Mesenchymal stem cell (in vitro differentiated cells and primary cell): Measurements from ENCODE around the gene ZNF292.

Experiments used
- DNase-seq: peaks from one replicate; pipeline ENCODE4 v3.0.0-alpha.2; 2013
- H2AFZ ChIP-seq: one replicate; pipeline ENCODE4 v1.6.1; 2013; ENCODE audit warnings: low read depth, mild to moderate bottlenecking, control low read depth, inconsistent platforms, low read length, moderate library complexity
- H2AK5ac ChIP-seq: 2 replicates; pipeline ENCODE4 v1.6.1; 2013; ENCODE audit warnings: low read length, moderate library complexity, mild to moderate bottlenecking, inconsistent platforms; ENCODE audit not compliant: severe bottlenecking
- H2BK120ac ChIP-seq: one replicate; pipeline ENCODE4 v1.6.1; 2013; ENCODE audit warnings: low read depth, mild to moderate bottlenecking, inconsistent platforms, low read length, moderate library complexity
- H2BK12ac ChIP-seq, 2 experiments: one replicate each; pipeline ENCODE4 v1.6.1; 2013; ENCODE audit warnings: inconsistent platforms in 2 of 2, low read length in 2 of 2, mild to moderate bottlenecking in 2 of 2, moderate library complexity in 2 of 2, control low read depth in 1 of 2
- H2BK15ac ChIP-seq: one replicate; pipeline ENCODE4 v1.6.1; 2013; ENCODE audit warnings: mild to moderate bottlenecking, low read depth, inconsistent platforms; ENCODE audit not compliant: poor library complexity, severe bottlenecking
- H2BK5ac ChIP-seq: 2 replicates; pipeline ENCODE4 v1.6.1; 2013; ENCODE audit warnings: low read depth, mild to moderate bottlenecking, low read length, control low read depth, inconsistent platforms; ENCODE audit not compliant: poor library complexity, severe bottlenecking
- H3K14ac ChIP-seq, 2 experiments: one replicate each; pipeline ENCODE4 v1.6.1; 2013; ENCODE audit warnings: inconsistent platforms in 2 of 2, low read length in 2 of 2, control low read depth in 1 of 2, mild to moderate bottlenecking in 1 of 2, moderate library complexity in 1 of 2
- H3K18ac ChIP-seq, 2 experiments: one replicate each; pipeline ENCODE4 v1.6.1; 2013; ENCODE audit warnings: inconsistent platforms in 2 of 2, low read length in 2 of 2, control low read depth in 1 of 2, low read depth in 1 of 2, mild to moderate bottlenecking in 1 of 2
- H3K23ac ChIP-seq, 2 experiments: one replicate each; pipeline ENCODE4 v1.6.1; 2013; ENCODE audit warnings: inconsistent platforms in 2 of 2, low read length in 2 of 2, mild to moderate bottlenecking in 2 of 2, moderate library complexity in 2 of 2, control low read depth in 1 of 2
- H3K27ac ChIP-seq: 2 replicates; pipeline ENCODE4 v1.5.1; 2013; ENCODE audit warnings: mild to moderate bottlenecking, moderate library complexity, low read length, control low read depth, inconsistent platforms; ENCODE audit not compliant: poor library complexity, severe bottlenecking
- H3K27me3 ChIP-seq, 2 experiments: 2 replicates each; pipeline versions ENCODE4 v1.6.1 to v1.7.0; 2013; ENCODE audit warnings: low read length in 2 of 2, mild to moderate bottlenecking in 2 of 2, moderate library complexity in 2 of 2, control low read depth in 1 of 2, inconsistent platforms in 1 of 2; ENCODE audit not compliant: control insufficient read depth in 1 of 2, insufficient read depth in 1 of 2
- H3K36me3 ChIP-seq, 2 experiments: 2 replicates each; pipeline versions ENCODE4 v1.6.1 to v1.7.0; 2013; ENCODE audit warnings: low read length in 2 of 2, control low read depth in 1 of 2, inconsistent platforms in 1 of 2, low read depth in 1 of 2, mild to moderate bottlenecking in 1 of 2; ENCODE audit not compliant: insufficient read depth in 2 of 2, control insufficient read depth in 1 of 2
- H3K4ac ChIP-seq, 2 experiments: one replicate each; pipeline ENCODE4 v1.6.1; 2013; ENCODE audit warnings: inconsistent platforms in 2 of 2, low read length in 2 of 2, mild to moderate bottlenecking in 2 of 2, moderate library complexity in 2 of 2, control low read depth in 1 of 2, low read depth in 1 of 2
- H3K4me1 ChIP-seq: 2 replicates; pipeline ENCODE4 v1.6.1; 2013; ENCODE audit warnings: low read depth, low read length, control low read depth; ENCODE audit not compliant: control insufficient read depth, insufficient read depth
- H3K4me2 ChIP-seq: 2 replicates; pipeline ENCODE4 v1.6.1; 2013; ENCODE audit warnings: low read length, mild to moderate bottlenecking, inconsistent platforms; ENCODE audit not compliant: poor library complexity, severe bottlenecking
- H3K4me3 ChIP-seq, 2 experiments: 2 replicates each; pipeline versions ENCODE4 v1.5.1 to v1.7.0; 2013; ENCODE audit warnings: low read length in 2 of 2, mild to moderate bottlenecking in 2 of 2, control low read depth in 1 of 2, low read depth in 1 of 2; ENCODE audit not compliant: insufficient read depth in 1 of 2
- H3K79me1 ChIP-seq: replicated peaks from 2 replicates; pipeline ENCODE4 v1.6.1; 2013; ENCODE audit warnings: mild to moderate bottlenecking, control low read depth, low read length, inconsistent platforms; ENCODE audit not compliant: poor library complexity, severe bottlenecking
- H3K9ac ChIP-seq: 2 replicates; pipeline ENCODE4 v1.7.0; 2013; ENCODE audit warnings: mild to moderate bottlenecking, low read length, moderate library complexity
- H3K9me3 ChIP-seq: 2 replicates; pipeline ENCODE4 v1.7.0; 2013; ENCODE audit warnings: mild to moderate bottlenecking, low read length; ENCODE audit not compliant: control insufficient read depth
- H4K8ac ChIP-seq: one replicate; pipeline ENCODE4 v1.6.1; 2013; ENCODE audit warnings: inconsistent platforms, mild to moderate bottlenecking, low read length, moderate library complexity
- H4K91ac ChIP-seq: one replicate; pipeline ENCODE4 v1.6.1; 2013; ENCODE audit warnings: mild to moderate bottlenecking, low read length, inconsistent platforms
- WGBS: methylation state at CpG from one replicate; pipeline ENCODE4 v1.1.7; 2013; ENCODE audit warnings: mixed read lengths; 5-methylcytosine and 5-hydroxymethylcytosine counted together

Gene ZNF292

GRCh38 chr6:87126501-87126900 lies 28.9 kb upstream of the ZNF292 start:
- Histone ChIP-seq H3K27ac (no peak overlapping the region), H4K8ac (no peak overlapping the region), H3K4me2 (no peak overlapping the region), H2BK120ac (no peak overlapping the region), H2BK15ac (no peak overlapping the region), H3K27me3 (no peaks in the 10 kb centered on the region), H3K18ac (no peak overlapping the region), H2AFZ (no peak overlapping the region), H3K14ac (no peak overlapping the region), H2BK5ac (no peak overlapping the region), H3K4me1 (no peaks in the 10 kb centered on the region), H2AK5ac (no peak overlapping the region), H4K91ac (no peak overlapping the region), H3K36me3 (no peaks in the 10 kb centered on the region), H3K9ac (no peak overlapping the region), H3K4me3 (no peak overlapping the region), H2BK12ac (no peak overlapping the region), H3K79me1 (no peaks in the 10 kb centered on the region), H3K23ac (no peak overlapping the region), H3K9me3 (peaks cover 3% of the 10 kb centered on the region), H3K4ac (no peak overlapping the region)
- no peak for DNase-seq
- WGBS = 100% methylated on average over 1 of the region's 1 CpG

GRCh38 chr6:87127737-87128136 lies 27.6 kb upstream of the ZNF292 start:
- Histone ChIP-seq H3K9ac (no peak overlapping the region), H2BK5ac (no peak overlapping the region), H3K4ac (no peak overlapping the region), H2AK5ac (no peak overlapping the region), H4K8ac (no peak overlapping the region), H3K23ac (no peak overlapping the region), H2BK12ac (no peak overlapping the region), H2AFZ (no peak overlapping the region), H2BK120ac (no peak overlapping the region), H3K27ac (no peak overlapping the region), H3K4me3 (no peak overlapping the region), H3K4me2 (no peak overlapping the region), H4K91ac (no peak overlapping the region), H3K79me1 (no peaks in the 10 kb centered on the region), H3K9me3 (peaks cover 3% of the 10 kb centered on the region), H3K14ac (no peak overlapping the region), H2BK15ac (no peak overlapping the region), H3K4me1 (no peaks in the 10 kb centered on the region), H3K27me3 (no peaks in the 10 kb centered on the region), H3K36me3 (no peaks in the 10 kb centered on the region), H3K18ac (no peak overlapping the region)
- DNase-seq = no peak
- 100% methylated on average over 1 of the region's 2 CpGs for WGBS

GRCh38 chr6:87136963-87137362 lies 18.4 kb upstream of the ZNF292 start:
- Histone ChIP-seq H2BK5ac (no peak overlapping the region), H3K36me3 (no peaks in the 10 kb centered on the region), H3K4ac (no peak overlapping the region), H3K4me1 (no peaks in the 10 kb centered on the region), H3K4me3 (no peak overlapping the region), H2BK12ac (no peak overlapping the region), H2AFZ (no peak overlapping the region), H3K9ac (no peak overlapping the region), H4K8ac (no peak overlapping the region), H3K79me1 (no peaks in the 10 kb centered on the region), H3K4me2 (no peak overlapping the region), H3K27me3 (peaks cover 0 to 7% of the 10 kb centered on the region in 2 experiments), H3K9me3 (no peaks in the 10 kb centered on the region), H2BK120ac (no peak overlapping the region), H4K91ac (no peak overlapping the region), H2BK15ac (no peak overlapping the region), H3K14ac (no peak overlapping the region), H3K27ac (no peak overlapping the region), H3K23ac (no peak overlapping the region), H2AK5ac (no peak overlapping the region), H3K18ac (no peak overlapping the region)
- 69% methylated on average over 1 of the region's 1 CpG for WGBS
- no peak for DNase-seq

- no peak overlapping the region for H2AFZ ChIP-seq
- no peaks in the 10 kb centered on the region for H3K9me3 ChIP-seq
- no peak overlapping the region for H4K91ac ChIP-seq
- no peak overlapping the region for H3K4me3 ChIP-seq
- H3K23ac ChIP-seq = no peak overlapping the region
- H3K14ac ChIP-seq = no peak overlapping the region
- no peak overlapping the region for H2BK12ac ChIP-seq
- H3K79me1 ChIP-seq = no peaks in the 10 kb centered on the region
- H4K8ac ChIP-seq = no peak overlapping the region
- no peak overlapping the region for H3K27ac ChIP-seq
- no peak overlapping the region for H3K18ac ChIP-seq
- no peak overlapping the region for H2BK15ac ChIP-seq
- no peaks in the 10 kb centered on the region for H3K36me3 ChIP-seq
- peaks cover 0 to 10% of the 10 kb centered on the region in 2 experiments for H3K27me3 ChIP-seq
- H3K4me2 ChIP-seq = no peak overlapping the region
- no peak overlapping the region for H3K4ac ChIP-seq
- H3K4me1 ChIP-seq = no peaks in the 10 kb centered on the region
- no peak overlapping the region for H3K9ac ChIP-seq
- H2BK120ac ChIP-seq = no peak overlapping the region
- no peak overlapping the region for H2AK5ac ChIP-seq
- no peak overlapping the region for H2BK5ac ChIP-seq
- peak; percentile 61 for DNase-seq
- WGBS = 43% methylated on average over 1 of the region's 1 CpG
Measured at GRCh38 chr6:87139236-87139635, 16.1 kb upstream of the ZNF292 start.
